H9 (cell line): Measurements from ENCODE around the gene TRAF3IP1. TPM values are rescaled to one million over a fixed set of nuclear protein-coding genes. Genes with fewer than 3 reads are reported as not detected.

Source experiments
- DNase-seq: peaks from one replicate; pipeline ENCODE4 v3.0.0-alpha.2; 2017
- H2AFZ ChIP-seq: one replicate; pipeline ENCODE4 v1.6.1; 2013; ENCODE audit warnings: mild to moderate bottlenecking, low read length, control low read depth, moderate library complexity
- H2AK5ac ChIP-seq: 2 replicates; pipeline ENCODE4 v1.6.1; 2013; ENCODE audit warnings: low read length, control low read depth, mixed read lengths; ENCODE audit not compliant: insufficient read length
- H2BK120ac ChIP-seq: one replicate; pipeline ENCODE4 v1.6.1; 2013; ENCODE audit warnings: low read depth, mild to moderate bottlenecking, low read length, control low read depth, inconsistent platforms; ENCODE audit not compliant: poor library complexity, severe bottlenecking
- H2BK12ac ChIP-seq: 2 replicates; pipeline ENCODE4 v1.6.1; 2013; ENCODE audit warnings: low read length, control low read depth, mixed read lengths, low read depth; ENCODE audit not compliant: insufficient read length
- H2BK15ac ChIP-seq: 2 replicates; pipeline ENCODE4 v1.6.1; 2013; ENCODE audit warnings: low read depth, low read length, control low read depth
- H2BK20ac ChIP-seq: one replicate; pipeline ENCODE4 v1.6.1; 2013; ENCODE audit warnings: low read depth, mild to moderate bottlenecking, low read length, control low read depth, inconsistent platforms; ENCODE audit not compliant: poor library complexity, severe bottlenecking
- H2BK5ac ChIP-seq: 2 replicates; pipeline ENCODE4 v1.6.1; 2013; ENCODE audit warnings: low read length, control low read depth, mixed read lengths; ENCODE audit not compliant: insufficient read length
- H3K14ac ChIP-seq: 2 replicates; pipeline ENCODE4 v1.6.1; 2013; ENCODE audit warnings: low read length, control low read depth; ENCODE audit not compliant: insufficient read depth
- H3K18ac ChIP-seq: 2 replicates; pipeline ENCODE4 v1.6.1; 2013; ENCODE audit warnings: low read depth, mild to moderate bottlenecking, mixed read lengths, low read length, control low read depth; ENCODE audit not compliant: insufficient read length
- H3K23ac ChIP-seq: 2 replicates; pipeline ENCODE4 v1.6.1; 2013; ENCODE audit warnings: low read length, control low read depth, mixed read lengths, low read depth; ENCODE audit not compliant: insufficient read length
- H3K23me2 ChIP-seq: 2 replicates; pipeline ENCODE4 v1.6.1; 2013; ENCODE audit warnings: low read depth, mild to moderate bottlenecking, mixed read lengths, low read length, control low read depth; ENCODE audit not compliant: insufficient read length, poor library complexity, severe bottlenecking
- H3K27ac ChIP-seq: 2 replicates; pipeline ENCODE4 v1.5.1; 2013; ENCODE audit warnings: low read length, control low read depth, mixed read lengths, low read depth; ENCODE audit not compliant: insufficient read length
- H3K27me3 ChIP-seq: 2 replicates; pipeline ENCODE4 v1.6.1; 2013; ENCODE audit warnings: low read length, control low read depth, inconsistent platforms; ENCODE audit not compliant: insufficient read depth
- H3K4ac ChIP-seq: 2 replicates; pipeline ENCODE4 v1.6.1; 2013; ENCODE audit warnings: low read depth, mild to moderate bottlenecking, control low read depth, inconsistent platforms, low read length, moderate library complexity
- H3K4me1 ChIP-seq: 2 replicates; pipeline ENCODE4 v1.6.1; 2013; ENCODE audit warnings: low read length, control low read depth, inconsistent platforms; ENCODE audit not compliant: insufficient read depth
- H3K4me2 ChIP-seq: 2 replicates; pipeline ENCODE4 v1.6.1; 2013; ENCODE audit warnings: low read length, control low read depth, mixed read lengths; ENCODE audit not compliant: insufficient read length, insufficient read depth
- H3K56ac ChIP-seq: 2 replicates; pipeline ENCODE4 v1.6.1; 2013; ENCODE audit warnings: low read depth, mild to moderate bottlenecking, mixed read lengths, low read length, control low read depth; ENCODE audit not compliant: insufficient read length
- H3K79me1 ChIP-seq: 2 replicates; pipeline ENCODE4 v1.6.1; 2013; ENCODE audit warnings: low read depth, mild to moderate bottlenecking, moderate library complexity, low read length, control low read depth, inconsistent platforms; ENCODE audit not compliant: insufficient read depth, poor library complexity, severe bottlenecking
- H3K79me2 ChIP-seq: 2 replicates; pipeline ENCODE4 v1.6.1; 2013; ENCODE audit warnings: low read length, control low read depth, inconsistent platforms; ENCODE audit not compliant: insufficient read depth
- H3K9ac ChIP-seq: 2 replicates; pipeline ENCODE4 v1.6.1; 2013; ENCODE audit warnings: low read length, control low read depth, mixed read lengths; ENCODE audit not compliant: insufficient read length; ENCODE audit errors: extremely low read depth
- H3K9me3 ChIP-seq: one replicate; pipeline ENCODE4 v1.6.1; 2013; ENCODE audit warnings: low read depth, low read length, inconsistent platforms; ENCODE audit not compliant: control insufficient read depth
- H3T11ph ChIP-seq: one replicate; pipeline ENCODE4 v1.6.1; 2013; ENCODE audit warnings: mild to moderate bottlenecking, low read length, control low read depth, inconsistent platforms
- H4K20me1 ChIP-seq: one replicate; pipeline ENCODE4 v1.6.1; 2013; ENCODE audit not compliant: control insufficient read depth, insufficient read length, insufficient read depth
- H4K5ac ChIP-seq: 2 replicates; pipeline ENCODE4 v1.6.1; 2013; ENCODE audit warnings: low read depth, mild to moderate bottlenecking, mixed read lengths, low read length, control low read depth; ENCODE audit not compliant: insufficient read length
- H4K8ac ChIP-seq: replicated peaks from 2 replicates; pipeline ENCODE4 v1.6.1; 2013; ENCODE audit warnings: low read length, control low read depth, mixed read lengths, low read depth; ENCODE audit not compliant: insufficient read length
- H4K91ac ChIP-seq: 2 replicates; pipeline ENCODE4 v1.6.1; 2013; ENCODE audit warnings: low read depth, mild to moderate bottlenecking, moderate library complexity, mixed read lengths, low read length, control low read depth; ENCODE audit not compliant: insufficient read length
- H3K27ac Mint-ChIP-seq, 3 experiments: 2 replicates in 2 of 3; 3 replicates in 1 of 3; pipeline ENCODE4 v1.8.0; 2020 to 2021; ENCODE audit warnings: mixed read lengths in 3 of 3, mild to moderate bottlenecking in 1 of 3, moderate library complexity in 1 of 3
- H3K27me3 Mint-ChIP-seq: 2 replicates; pipeline ENCODE4 v1.8.0; 2021; ENCODE audit warnings: low read depth, mild to moderate bottlenecking, moderate library complexity, mixed read lengths
- H3K36me3 Mint-ChIP-seq, 3 experiments: 2 replicates in 2 of 3; 3 replicates in 1 of 3; pipeline ENCODE4 v1.8.0; 2020 to 2021; ENCODE audit warnings: low read depth in 3 of 3, mixed read lengths in 3 of 3; ENCODE audit not compliant: insufficient read depth in 1 of 3
- H3K4me1 Mint-ChIP-seq, 2 experiments: 2 replicates each; pipeline ENCODE4 v1.8.0; 2020; ENCODE audit warnings: mixed read lengths in 2 of 2
- H3K4me3 Mint-ChIP-seq, 2 experiments: 2 replicates in 1 of 2; 3 replicates in 1 of 2; pipeline ENCODE4 v1.8.0; 2020 to 2021; ENCODE audit warnings: mild to moderate bottlenecking in 2 of 2, mixed read lengths in 2 of 2, moderate library complexity in 1 of 2
- H3K9me3 Mint-ChIP-seq, 2 experiments: 2 replicates in 1 of 2; 3 replicates in 1 of 2; pipeline ENCODE4 v1.8.0; 2020; ENCODE audit warnings: mild to moderate bottlenecking in 2 of 2, mixed read lengths in 2 of 2, moderate library complexity in 1 of 2
- CTCF ChIP-seq: fragments of 200-600 bp; sonication (generic); conservative IDR thresholded peaks from 3 replicates; pipeline ENCODE4 v1.8.0; 2021; ENCODE audit warnings: antibody characterized with exemption, mild to moderate bottlenecking
- WGBS: extraction: QIAGEN DNeasy Blood & Tissue Kit; methylation state at CpG from one replicate; pipeline ENCODE4 v1.1.7; 2013; ENCODE audit warnings: missing lambda C conversion rate, low lambda C conversion rate, mixed read lengths; ENCODE audit not compliant: insufficient read length; ENCODE audit errors: extremely low coverage; 5-methylcytosine and 5-hydroxymethylcytosine counted together
- total RNA-seq: library from RNA; stranded (reverse); gene quantifications from 2 replicates; pipeline ENCODE4 v1.2.1, GENCODE V29; 2021

TRAF3IP1 gene
- total RNA-seq, 1 experiment from 2014 or later: 16.4 TPM

DNA sequence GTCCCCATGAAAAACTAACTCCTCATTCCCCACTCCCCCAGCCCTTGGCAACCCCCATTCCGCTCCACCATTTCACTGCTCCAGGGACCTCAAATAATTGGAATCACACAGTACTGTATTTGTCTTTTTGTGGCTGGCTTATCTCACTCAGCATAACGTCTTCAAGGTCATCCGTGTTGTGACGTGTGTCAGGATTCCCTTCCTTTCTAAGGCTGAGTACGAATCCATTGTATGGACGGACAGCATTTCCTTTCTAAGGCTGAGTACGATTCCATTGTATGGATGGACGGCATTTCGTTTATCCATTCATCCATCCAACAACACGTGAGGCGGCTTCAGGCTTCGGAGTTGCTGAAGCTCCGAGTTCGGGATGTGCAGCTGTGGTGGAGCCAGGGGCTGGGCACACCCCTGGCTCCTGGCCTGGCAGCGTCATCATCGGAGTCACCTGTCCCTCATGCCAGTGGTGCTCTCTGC is 105.2 kb downstream of the TRAF3IP1 start:
- Histone ChIP-seq H3K56ac (no peak overlapping the region), H2AK5ac (no peak overlapping the region), H3K23ac (no peak overlapping the region), H3K23me2 (peaks cover 7% of the 10 kb centered on the region), H3K14ac (no peak overlapping the region), H3K4ac (no peak overlapping the region), H3K27ac (no peak overlapping the region), H4K91ac (no peak overlapping the region), H2AFZ (no peak overlapping the region), H3K9ac (no peak overlapping the region), H4K20me1 (no peaks in the 10 kb centered on the region), H3T11ph (no peak overlapping the region), H2BK5ac (no peak overlapping the region), H3K27me3 (no peaks in the 10 kb centered on the region), H4K5ac (no peak overlapping the region), H3K4me1 (no peaks in the 10 kb centered on the region; the same call in 1 of the 2 replicates), H2BK12ac (no peak overlapping the region), H3K18ac (no peak overlapping the region), H2BK20ac (no peak overlapping the region), H3K9me3 (no peaks in the 10 kb centered on the region), H3K79me1 (peaks cover 2% of the 10 kb centered on the region), H2BK120ac (no peak overlapping the region), H3K4me2 (peak overlapping the region; percentile 81), H2BK15ac (no peak overlapping the region), H4K8ac (no peak overlapping the region), H3K79me2 (peaks cover 24% of the 10 kb centered on the region; the same call in 1 of the 2 replicates)
- H3K4me1 Mint-ChIP-seq: peaks cover 35 to 36% of the 10 kb centered on the region in 2 experiments
- H3K9me3 Mint-ChIP-seq: peaks cover 0 to 5% of the 10 kb centered on the region in 2 experiments; a peak in 2 of 5 replicates
- peak overlapping the region; percentile 90; a peak in 4 of 5 replicates for H3K4me3 Mint-ChIP-seq
- no CpG with 5 or more reads among the region's 16 CpGs for WGBS
- no peak for TF ChIP-seq CTCF
- H3K36me3 Mint-ChIP-seq: peaks cover 7 to 16% (median 12%) of the 10 kb centered on the region in 3 experiments
- H3K27ac Mint-ChIP-seq: peak overlapping the region in 1 of 3 experiments; percentile 6; a peak in 2 of 7 replicates
- no peak for DNase-seq
- H3K27me3 Mint-ChIP-seq: no peaks in the 10 kb centered on the region; the same call in 1 of the 2 replicates
